Stomach (tissue), 9 donors: ENCODE data around the gene BCCIP. TPM values are rescaled to one million over a fixed set of nuclear protein-coding genes. Genes with fewer than 3 reads are reported as not detected.

Experiments
- DNase-seq, 2 donors: peaks; one replicate each; pipeline versions ENCODE4 v3.0.0 to v3.0.0-alpha.2; 2013 to 2019
- H3K27ac ChIP-seq, 5 donors: fragments of 200-600 bp in 4 of 5; sonication (generic) in 4 of 5; one replicate each; pipeline ENCODE4 v1.5.1; 2013 to 2019; ENCODE audit warnings: mild to moderate bottlenecking in 1 of 5, moderate library complexity in 1 of 5
- H3K27me3 ChIP-seq, 3 donors: fragments of 200-600 bp; sonication (generic); one replicate each; pipeline ENCODE4 v1.5.1; 2017 to 2019; ENCODE audit warnings: mixed run types in 1 of 3
- H3K36me3 ChIP-seq, 4 donors: fragments of 200-600 bp; sonication (generic); 1 replicate in 3 of 4; 2 replicates in 1 of 4; pipeline ENCODE4 v1.5.1; 2016 to 2019
- H3K4me1 ChIP-seq, 4 donors: fragments of 200-600 bp; sonication (generic); one replicate each; pipeline ENCODE4 v1.5.1; 2016 to 2019
- H3K4me3 ChIP-seq, 4 donors: fragments of 200-600 bp; sonication (generic) in 3 of 4; one replicate each; pipeline ENCODE4 v1.5.1; 2016 to 2019; ENCODE audit warnings: mild to moderate bottlenecking in 1 of 4
- H3K9me3 ChIP-seq, 4 donors: fragments of 200-600 bp; sonication (generic); one replicate each; pipeline ENCODE4 v1.5.1; 2016 to 2019
- CTCF ChIP-seq, 7 experiments: fragments of 450-650 bp in 4 of 7; fragments of 200-600 bp in 3 of 7; sonication (generic) in 3 of 7; IDR thresholded peaks; one replicate each; pipeline ENCODE4 v1.5.1; 2016 to 2019; ENCODE audit warnings: antibody characterized with exemption in 7 of 7, control low read depth in 2 of 7, mild to moderate bottlenecking in 1 of 7
- EP300 ChIP-seq: sonication (generic); formaldehyde crosslinking; IDR thresholded peaks from one replicate; pipeline ENCODE4 v1.6.1; 2017; ENCODE audit warnings: antibody characterized with exemption
- POLR2A ChIP-seq, 4 donors: fragments of 450-650 bp; IDR thresholded peaks; one replicate each; pipeline ENCODE4 v1.6.1; 2016; ENCODE audit warnings: antibody characterized with exemption in 4 of 4, control low read depth in 2 of 4, mild to moderate bottlenecking in 1 of 4, moderate library complexity in 1 of 4
- POLR2AphosphoS5 ChIP-seq, 3 donors: sonication (generic); formaldehyde crosslinking; IDR thresholded peaks; one replicate each; pipeline ENCODE4 v1.6.1; 2016; ENCODE audit warnings: antibody characterized with exemption in 3 of 3
- WGBS, 5 donors: extraction: QIAGEN DNeasy Blood & Tissue Kit in 3 of 5; methylation state at CpG; one replicate each; pipeline versions ENCODE4 v1.1.5 to v1.1.7; 2013 to 2018; 5-methylcytosine and 5-hydroxymethylcytosine counted together
- intact Hi-C: fragments of 100-400 bp; cut with DNase I; formaldehyde crosslinking; loops from one replicate; pipeline ENCODE4 v1.15.1; 2023; ENCODE audit warnings: low total_unique reads
- polyA plus RNA-seq, 3 donors: library from polyadenylated mRNA; stranded (reverse); fragments of 200-250 nt; gene quantifications; one replicate each; pipeline ENCODE4 v1.2.3, GENCODE V29; 2013
- total RNA-seq, 5 donors: library from RNA; depleted of rRNA; stranded (reverse); fragments of >200 nt; gene quantifications; one replicate each; pipeline versions ENCODE4 v1.1.0 to v1.2.3, GENCODE V29; 2014 to 2016
- donor health status: healthy with polysubstance abuse.
- donor health status: Bipolar disorder and iron deficiency.
- donor health status: healthy.

The BCCIP gene
- total and polyA plus RNA-seq, 8 donors: 4.1 to 75.2 (median 50.9) TPM

DNA sequence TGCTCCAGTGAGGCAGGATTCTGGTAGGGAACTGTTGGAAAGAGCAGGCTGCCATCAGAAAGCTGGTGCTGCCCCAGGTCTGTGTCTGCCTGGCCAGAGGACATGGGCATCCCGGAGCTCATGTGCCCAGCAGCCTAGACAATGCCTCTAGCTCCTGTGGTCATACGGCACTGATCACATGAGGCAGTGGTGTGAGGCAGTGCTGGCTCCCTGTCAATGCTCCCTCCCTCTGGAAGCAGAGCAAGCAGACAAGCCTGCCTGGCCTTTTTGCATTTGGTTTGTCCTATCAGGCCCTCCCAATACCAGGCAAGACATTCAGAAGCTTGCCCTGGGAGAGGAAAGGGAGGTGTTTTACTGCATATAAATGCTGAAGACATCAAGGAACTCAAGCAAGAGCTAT, 28.2 kb upstream of the BCCIP start:
- no peaks in the 10 kb centered on the region for H3K9me3 ChIP-seq
- TF ChIP-seq POLR2A (IDR thresholded peaks at IDR 0.05): no peak
- no peak for TF ChIP-seq EP300
- TF ChIP-seq POLR2AphosphoS5 (IDR thresholded peaks at IDR 0.05): no peak
- no peak for TF ChIP-seq CTCF (IDR thresholded peaks at IDR 0.05)
- intact Hi-C loops: no loop called here
- no peak for DNase-seq
- H3K27ac ChIP-seq: no peak overlapping the region
- whole genome bisulfite sequencing, 5 donors: 67 to 88% (median 78%) methylated on average over 1 to 2 of the region's 2 CpGs
- H3K4me1 ChIP-seq: no peaks in the 10 kb centered on the region
- peaks cover 32 to 93% (median 85%) of the 10 kb centered on the region in 4 donors for H3K36me3 ChIP-seq
- no peak overlapping the region for H3K4me3 ChIP-seq
- H3K27me3 ChIP-seq: no peaks in the 10 kb centered on the region

- WGBS, 5 donors: 81 to 89% (median 86%) methylated on average over 8 of the region's 8 CpGs
- H3K27me3 ChIP-seq: no peaks in the 10 kb centered on the region
- intact Hi-C loops: no loop called here
- no peak overlapping the region for H3K27ac ChIP-seq
- no peak for TF ChIP-seq POLR2AphosphoS5 (IDR thresholded peaks at IDR 0.05)
- no peak for TF ChIP-seq CTCF (IDR thresholded peaks at IDR 0.05)
- no peak for TF ChIP-seq EP300
- no peak for TF ChIP-seq POLR2A (IDR thresholded peaks at IDR 0.05)
- DNase-seq: no peak
- H3K4me1 ChIP-seq: no peaks in the 10 kb centered on the region
- no peak overlapping the region for H3K4me3 ChIP-seq
- no peaks in the 10 kb centered on the region for H3K9me3 ChIP-seq
- peaks cover 32 to 97% (median 89%) of the 10 kb centered on the region in 4 donors for H3K36me3 ChIP-seq
Observed at GRCh38 chr10:125795637-125796190, 27.6 kb upstream of the BCCIP start.

DNA sequence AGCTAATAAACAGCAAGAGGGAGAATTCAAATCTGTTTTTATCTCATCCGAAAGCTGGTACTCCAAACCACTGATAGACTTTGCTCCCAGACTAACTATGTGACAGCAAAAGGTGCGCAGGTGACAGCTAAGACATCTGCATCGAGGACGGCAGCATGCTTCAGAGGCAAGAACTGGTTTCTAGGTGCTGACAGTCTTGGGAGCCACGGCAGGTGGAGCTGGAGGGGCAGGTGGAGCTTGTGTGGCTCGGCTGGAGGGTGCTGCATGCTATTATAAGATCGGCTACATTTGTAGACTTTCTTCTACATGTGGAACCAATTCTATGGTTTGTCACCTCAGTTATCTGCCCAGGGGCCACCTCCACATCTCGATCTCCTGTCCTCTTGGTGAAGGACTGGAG, 25.9 kb upstream of the BCCIP start:
- Histone ChIP-seq H3K4me1 (no peaks in the 10 kb centered on the region), H3K27ac (no peak overlapping the region), H3K36me3 (peaks cover 28 to 98% (median 90%) of the 10 kb centered on the region in 4 donors), H3K9me3 (no peaks in the 10 kb centered on the region), H3K4me3 (no peak overlapping the region), H3K27me3 (no peaks in the 10 kb centered on the region)
- 87 to 92% (median 89%) methylated on average over 8 of the region's 8 CpGs for WGBS, 5 donors
- TF ChIP-seq POLR2A (IDR thresholded peaks at IDR 0.05) (no peak), EP300 (no peak), CTCF (IDR thresholded peaks at IDR 0.05) (no peak), POLR2AphosphoS5 (IDR thresholded peaks at IDR 0.05) (no peak)
- intact Hi-C loops: no loop called here
- DNase-seq: no peak

- Histone ChIP-seq H3K36me3 (peaks cover 22 to 98% (median 88%) of the 10 kb centered on the region in 4 donors), H3K9me3 (no peaks in the 10 kb centered on the region), H3K27ac (no peak overlapping the region), H3K4me3 (no peak overlapping the region), H3K4me1 (no peaks in the 10 kb centered on the region), H3K27me3 (no peaks in the 10 kb centered on the region)
- peak in 1 of 2 donors; percentile 18 for DNase-seq
- no peak for TF ChIP-seq EP300
- no peak for TF ChIP-seq POLR2A (IDR thresholded peaks at IDR 0.05)
- TF ChIP-seq CTCF (IDR thresholded peaks at IDR 0.05): no peak
- no peak for TF ChIP-seq POLR2AphosphoS5 (IDR thresholded peaks at IDR 0.05)
- 49 to 75% (median 66%) methylated on average over 5 of the region's 5 CpGs for WGBS, 5 donors
- intact Hi-C loops: no loop called here
Observed at GRCh38 chr10:125797994-125798662, 25.2 kb upstream of the BCCIP start.
